Measurements from ENCODE around the gene MAPK8. TPM values are rescaled to one million over a fixed set of nuclear protein-coding genes. Genes with fewer than 3 reads are reported as not detected.
A peak's percentile ranks its signal among the peaks of the same experiment; 100 is the strongest.

The MAPK8 gene
- total RNA-seq, 1 experiment from 2014 or later: 83.3 TPM

- Histone ChIP-seq H3K36me3 (ENCODE audit: control insufficient read depth, insufficient read depth, low read length) (peaks cover 2% of the 10 kb centered on the region; the same call in 1 of the 2 replicates), H3K4me3 (ENCODE audit: low read depth, low read length) (no peak overlapping the region), H3K27me3 (replicated peaks; ENCODE audit: control insufficient read depth, insufficient read depth, low read length) (no peaks in the 10 kb centered on the region), H3K9me3 (peaks cover 28% of the 10 kb centered on the region), H3K4me1 (peaks cover 77% of the 10 kb centered on the region)
- H3K9me3 Mint-ChIP-seq (ENCODE audit: unreplicated experiment): peaks cover 10% of the 10 kb centered on the region
- H3K4me3 Mint-ChIP-seq (ENCODE audit: unreplicated experiment): no peak overlapping the region
- H3K4me1 Mint-ChIP-seq (ENCODE audit: low read depth, unreplicated experiment): peaks cover 49% of the 10 kb centered on the region
- BruUV-seq (replicated peaks): no TSS peak
- no peaks in the 10 kb centered on the region for H3K27me3 Mint-ChIP-seq (ENCODE audit: insufficient read depth, unreplicated experiment)
- peaks cover 25% of the 10 kb centered on the region for H3K36me3 Mint-ChIP-seq (ENCODE audit: insufficient read depth, unreplicated experiment)
- ChIA-PET CTCF (interaction anchor here (1.9 kb wide), 1 partner anchor 72 kb away, joined by 5 read pairs; no protein-coding TSS in a partner anchor), POLR2A (no interaction called here)
- intact Hi-C loops (cut with micrococcal nuclease; ENCODE audit: unreplicated experiment): loop anchor here (2.0 kb wide), 2 partner anchors 35 to 73 kb away; no protein-coding TSS in a partner anchor
- no peak for DNase-seq
- no peak for TF ChIP-seq CTCF (IDR thresholded peaks at IDR 0.05; ENCODE audit: insufficient read depth in 1 of 2, low read depth in 1 of 2, low read length in 1 of 2, severe bottlenecking in 1 of 2, unreplicated experiment in 1 of 2)
- H3K27ac Mint-ChIP-seq (ENCODE audit: unreplicated experiment): peak overlapping the region; percentile 76
Observed at GRCh38 chr10:48381971-48382370, 75.5 kb downstream of the MAPK8 start.

- peaks cover 25% of the 10 kb centered on the region for H3K36me3 Mint-ChIP-seq (ENCODE audit: insufficient read depth, unreplicated experiment)
- H3K27me3 Mint-ChIP-seq (ENCODE audit: insufficient read depth, unreplicated experiment): no peaks in the 10 kb centered on the region
- peak overlapping the region; percentile 90 for H3K27ac Mint-ChIP-seq (ENCODE audit: unreplicated experiment)
- peaks cover 10% of the 10 kb centered on the region for H3K9me3 Mint-ChIP-seq (ENCODE audit: unreplicated experiment)
- BruUV-seq (replicated peaks): no TSS peak
- Histone ChIP-seq H3K36me3 (ENCODE audit: control insufficient read depth, insufficient read depth, low read length) (peaks cover 2% of the 10 kb centered on the region; the same call in 1 of the 2 replicates), H3K4me3 (ENCODE audit: low read depth, low read length) (no peak overlapping the region), H3K9me3 (peaks cover 28% of the 10 kb centered on the region), H3K4me1 (peaks cover 67% of the 10 kb centered on the region), H3K27me3 (replicated peaks; ENCODE audit: control insufficient read depth, insufficient read depth, low read length) (no peaks in the 10 kb centered on the region)
- peak in 1 of 2 experiments; percentile 39 for DNase-seq
- peaks cover 42% of the 10 kb centered on the region for H3K4me1 Mint-ChIP-seq (ENCODE audit: low read depth, unreplicated experiment)
- ChIA-PET POLR2A (no interaction called here), CTCF (interaction anchor here (1.2 to 1.9 kb wide), 3 partner anchors 19 to 273 kb away, joined by 4 to 6 read pairs (median 5); no protein-coding TSS in a partner anchor)
- intact Hi-C loops (cut with micrococcal nuclease; ENCODE audit: unreplicated experiment): loop anchor here (2.0 kb wide), 2 partner anchors 34 to 72 kb away; no protein-coding TSS in a partner anchor
- H3K4me3 Mint-ChIP-seq (ENCODE audit: unreplicated experiment): peak overlapping the region; percentile 44
- no peak for TF ChIP-seq CTCF (IDR thresholded peaks at IDR 0.05; ENCODE audit: insufficient read depth in 1 of 2, low read depth in 1 of 2, low read length in 1 of 2, severe bottlenecking in 1 of 2, unreplicated experiment in 1 of 2)
Observed at GRCh38 chr10:48382982-48383381, 76.5 kb downstream of the MAPK8 start.

DNA sequence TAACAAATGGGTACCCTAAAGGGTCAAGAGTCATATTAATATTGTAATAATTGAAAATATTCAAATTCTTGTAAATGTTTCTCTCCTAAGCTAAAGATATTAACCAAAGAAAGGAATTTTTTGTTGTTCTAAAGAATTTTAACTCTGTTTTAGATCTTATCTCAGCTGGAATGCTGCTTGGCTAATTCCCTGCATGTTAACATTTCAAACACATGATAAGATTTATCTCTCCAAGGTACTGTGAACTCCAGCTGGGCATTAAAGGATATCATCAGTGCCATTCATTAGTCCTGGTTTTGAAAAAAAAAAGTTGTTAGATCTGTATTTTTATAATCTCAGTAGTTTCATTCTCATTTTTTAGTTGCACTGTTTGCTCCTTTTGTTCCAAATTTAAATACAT is 76.9 kb downstream of the MAPK8 start:
- ChIA-PET CTCF (interaction anchor here (1.2 to 1.9 kb wide), 3 partner anchors 20 to 273 kb away, joined by 4 to 6 read pairs (median 5); no protein-coding TSS in a partner anchor), POLR2A (no interaction called here)
- peak in 1 of 2 experiments; percentile 45 for DNase-seq
- no peak for TF ChIP-seq CTCF (IDR thresholded peaks at IDR 0.05; ENCODE audit: insufficient read depth in 1 of 2, low read depth in 1 of 2, low read length in 1 of 2, severe bottlenecking in 1 of 2, unreplicated experiment in 1 of 2)
- Mint-ChIP-seq H3K4me1 (ENCODE audit: low read depth, unreplicated experiment) (peaks cover 38% of the 10 kb centered on the region), H3K27ac (ENCODE audit: unreplicated experiment) (peak overlapping the region; percentile 90), H3K36me3 (ENCODE audit: insufficient read depth, unreplicated experiment) (peaks cover 25% of the 10 kb centered on the region), H3K9me3 (ENCODE audit: unreplicated experiment) (peaks cover 10% of the 10 kb centered on the region), H3K4me3 (ENCODE audit: unreplicated experiment) (peak overlapping the region; percentile 44), H3K27me3 (ENCODE audit: insufficient read depth, unreplicated experiment) (no peaks in the 10 kb centered on the region)
- intact Hi-C loops (cut with micrococcal nuclease; ENCODE audit: unreplicated experiment): loop anchor here (2.0 kb wide), 2 partner anchors 33 to 71 kb away; no protein-coding TSS in a partner anchor
- Histone ChIP-seq H3K36me3 (ENCODE audit: control insufficient read depth, insufficient read depth, low read length) (peaks cover 2% of the 10 kb centered on the region; the same call in 1 of the 2 replicates), H3K4me1 (peaks cover 67% of the 10 kb centered on the region), H3K27me3 (replicated peaks; ENCODE audit: control insufficient read depth, insufficient read depth, low read length) (no peaks in the 10 kb centered on the region), H3K9me3 (peaks cover 28% of the 10 kb centered on the region), H3K4me3 (ENCODE audit: low read depth, low read length) (no peak overlapping the region)
- BruUV-seq (replicated peaks): no TSS peak
